ENCODE results near the gene WTAP. TPM values are rescaled to one million over a fixed set of nuclear protein-coding genes. Genes with fewer than 3 reads are reported as not detected.
"Not testable (repeated sequence)": the region's sequence is repeated elsewhere in the genome, so short reads cannot be mapped to it uniquely, and the experiment has no call there.

The WTAP gene
- total RNA-seq, 4 donors from 2014 or later = 65.0 to 105 (median 88.5) TPM

GRCh38 chr6:159789377-159790148 is 62.3 kb downstream of the WTAP start, which contains the start of gene TCP1:
Gene TCP1, minus strand, starts transcription at chr6:159789602. Its CDS starts 134 bp downstream, at chr6:159789468.
- no peaks in the 10 kb centered on the region for H3K9me3 ChIP-seq
- DNase-seq = peak; percentile 98 to 100 (median 99)
- peaks cover 0 to 41% (median 0%) of the 10 kb centered on the region in 3 donors for H3K36me3 ChIP-seq

DNA sequence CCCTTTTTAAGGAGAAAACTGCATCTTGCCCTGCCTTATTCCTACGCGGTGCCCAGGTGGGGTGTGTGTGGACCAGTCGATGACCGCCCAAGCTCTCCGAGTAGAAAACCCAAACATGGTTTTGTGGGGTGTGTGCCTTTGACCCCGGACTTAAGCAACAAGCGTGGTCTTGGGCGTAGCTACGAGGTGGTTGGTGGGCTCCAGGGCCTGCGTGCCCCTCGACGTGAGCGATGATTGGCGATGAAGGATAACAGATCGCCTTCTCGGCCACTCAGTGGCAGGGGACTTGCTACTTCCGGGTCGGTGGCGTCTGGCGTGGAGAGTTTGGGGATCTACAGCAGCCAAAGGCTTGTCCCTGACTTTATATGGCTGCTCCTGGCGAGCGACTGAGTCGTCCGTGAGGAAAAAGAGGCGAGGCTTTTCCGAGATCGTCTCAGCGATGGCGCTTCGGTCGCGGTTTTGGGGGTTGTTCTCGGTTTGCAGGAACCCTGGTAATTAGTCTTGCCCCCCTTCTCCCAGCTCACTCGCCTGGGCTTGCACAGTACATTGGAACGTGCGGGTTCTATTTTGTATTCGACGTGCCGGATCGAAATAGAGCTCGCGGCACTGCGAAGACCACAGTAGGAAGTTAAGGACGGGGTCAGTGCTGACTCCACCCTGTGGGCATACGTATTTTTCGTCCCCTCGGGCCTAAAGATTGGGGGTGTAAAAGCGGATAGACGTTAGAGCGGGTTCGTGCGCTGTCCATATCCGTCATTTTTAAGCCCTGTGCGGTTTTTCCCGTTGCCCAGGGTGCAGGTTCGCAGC is 63.0 kb downstream of the WTAP start, which contains the start of gene MRPL18:
Gene MRPL18 (plus strand): TSS at position 319 of the 807 bp plus-strand sequence. CDS start 121 bp downstream, at position 440.
- peaks cover 0 to 40% (median 13%) of the 10 kb centered on the region in 4 donors for H3K4me1 ChIP-seq
- DNase-seq = peak; percentile 92 to 97 (median 95)
- TF ChIP-seq CTCF (IDR thresholded peaks at IDR 0.05) (peak in 1 of 6 experiments; percentile 13), POLR2A (IDR thresholded peaks at IDR 0.05) (peak; percentile 37 to 66)
- no peaks in the 10 kb centered on the region for H3K27me3 ChIP-seq
- H3K9me3 ChIP-seq = no peaks in the 10 kb centered on the region
- peak within 1 kb of the TSS; percentile 82 to 100 (median 96) for H3K4me3 ChIP-seq
- H3K36me3 ChIP-seq = peaks cover 0 to 38% (median 0%) of the 10 kb centered on the region in 3 donors
- H3K27ac ChIP-seq = peak within 1 kb of the TSS; percentile 93 to 100 (median 96)

More at GRCh38 chr6:159789377-159790148, 62.3 kb downstream of the WTAP start, which contains the start of gene TCP1:
- Histone ChIP-seq H3K4me1 (peaks cover 0 to 40% (median 13%) of the 10 kb centered on the region in 4 donors), H3K27me3 (no peaks in the 10 kb centered on the region), H3K27ac (peak within 1 kb of the TSS; percentile 93 to 100 (median 96)), H3K4me3 (peak within 1 kb of the TSS; percentile 82 to 100 (median 96))
- TF ChIP-seq POLR2A (IDR thresholded peaks at IDR 0.05) (peak; percentile 92 to 96), CTCF (IDR thresholded peaks at IDR 0.05) (peak in 1 of 6 experiments; percentile 6)

DNA sequence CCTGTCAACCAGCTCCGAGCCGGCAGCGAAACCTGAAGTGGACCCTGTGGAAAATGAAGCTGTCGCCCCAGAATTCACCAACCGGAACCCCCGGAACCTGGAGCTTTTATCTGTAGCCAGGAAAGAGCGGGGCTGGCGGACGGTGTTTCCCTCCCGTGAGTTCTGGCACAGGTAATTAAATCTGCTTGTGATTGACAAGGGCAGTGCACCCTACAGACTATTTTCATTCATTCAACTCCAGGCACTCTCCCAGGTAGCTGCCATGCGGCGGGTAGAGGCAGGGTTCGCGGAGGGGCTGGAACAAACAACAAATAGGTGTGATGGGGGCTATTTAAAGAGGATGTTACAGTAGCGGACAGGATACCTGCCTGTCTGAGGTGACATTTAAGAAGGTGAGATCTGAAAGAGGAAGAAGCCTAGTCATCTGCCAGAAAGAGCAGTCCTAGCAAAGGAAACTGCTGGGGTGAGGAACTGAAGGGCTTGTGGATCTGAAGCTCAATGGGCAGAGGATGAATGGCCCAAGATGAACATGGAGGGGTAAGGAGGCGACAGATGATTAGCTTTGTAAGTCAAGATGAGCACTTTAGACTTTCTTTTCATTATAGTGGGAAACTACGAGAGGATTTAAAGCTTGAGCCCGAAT is 63.8 kb downstream of the WTAP start:
- Histone ChIP-seq H3K4me1 (peaks cover 0 to 40% (median 13%) of the 10 kb centered on the region in 4 donors), H3K27me3 (no peaks in the 10 kb centered on the region), H3K36me3 (peaks cover 0 to 31% (median 0%) of the 10 kb centered on the region in 3 donors), H3K27ac (peak overlapping the region; percentile 93 to 100 (median 96)), H3K4me3 (peak overlapping the region; percentile 82 to 100 (median 96)), H3K9me3 (no peaks in the 10 kb centered on the region)
- TF ChIP-seq POLR2A (IDR thresholded peaks at IDR 0.05) (no peak), CTCF (IDR thresholded peaks at IDR 0.05) (no peak)
- peak in 1 of 3 donors; percentile 22 for DNase-seq

GRCh38 chr6:159794976-159795375 is 67.7 kb downstream of the WTAP start:
- not testable (repeated sequence) for H3K27ac ChIP-seq, H3K4me3 ChIP-seq, DNase-seq, H3K27me3 ChIP-seq, H3K9me3 ChIP-seq
- H3K4me1 ChIP-seq = peaks cover 0 to 24% (median 7%) of the 10 kb centered on the region in 4 donors
- peaks cover 0 to 47% (median 0%) of the 10 kb centered on the region in 3 donors for H3K36me3 ChIP-seq

DNA sequence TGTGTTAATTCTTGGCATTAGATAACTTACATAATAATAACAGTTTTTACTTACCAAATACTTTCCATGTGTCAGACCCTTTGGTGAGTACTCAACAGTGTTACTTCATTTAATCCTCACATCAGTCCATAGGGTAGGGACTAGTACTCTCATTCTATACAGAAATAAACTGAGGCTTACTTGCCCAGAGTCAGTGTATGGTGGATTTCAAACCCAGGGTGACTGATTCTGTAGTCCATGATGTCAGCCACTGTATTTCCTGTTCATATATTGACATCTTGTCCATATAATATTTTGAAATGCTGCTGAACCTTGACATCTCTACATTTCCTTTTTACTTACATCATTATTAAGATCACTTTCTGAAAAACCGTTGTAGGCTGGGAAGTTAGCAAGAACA is 70.2 kb downstream of the WTAP start:
- peaks cover 0 to 43% (median 0%) of the 10 kb centered on the region in 3 donors for H3K36me3 ChIP-seq
- no peak for DNase-seq
- no peaks in the 10 kb centered on the region for H3K9me3 ChIP-seq
- peaks cover 0 to 6% (median 0%) of the 10 kb centered on the region in 4 donors for H3K4me1 ChIP-seq
- no peak overlapping the region for H3K4me3 ChIP-seq
- no peaks in the 10 kb centered on the region for H3K27me3 ChIP-seq
- no peak overlapping the region for H3K27ac ChIP-seq
- TF ChIP-seq POLR2A (IDR thresholded peaks at IDR 0.05) (no peak), CTCF (IDR thresholded peaks at IDR 0.05) (no peak)

Measured in Peyer's patch (tissue), 4 donors.